Measurements from ENCODE around the gene TUBGCP6. TPM values are rescaled to one million over a fixed set of nuclear protein-coding genes. Genes with fewer than 3 reads are reported as not detected.

The TUBGCP6 gene
- total RNA-seq, 1 donor from 2014 or later: 51.7 TPM

DNA sequence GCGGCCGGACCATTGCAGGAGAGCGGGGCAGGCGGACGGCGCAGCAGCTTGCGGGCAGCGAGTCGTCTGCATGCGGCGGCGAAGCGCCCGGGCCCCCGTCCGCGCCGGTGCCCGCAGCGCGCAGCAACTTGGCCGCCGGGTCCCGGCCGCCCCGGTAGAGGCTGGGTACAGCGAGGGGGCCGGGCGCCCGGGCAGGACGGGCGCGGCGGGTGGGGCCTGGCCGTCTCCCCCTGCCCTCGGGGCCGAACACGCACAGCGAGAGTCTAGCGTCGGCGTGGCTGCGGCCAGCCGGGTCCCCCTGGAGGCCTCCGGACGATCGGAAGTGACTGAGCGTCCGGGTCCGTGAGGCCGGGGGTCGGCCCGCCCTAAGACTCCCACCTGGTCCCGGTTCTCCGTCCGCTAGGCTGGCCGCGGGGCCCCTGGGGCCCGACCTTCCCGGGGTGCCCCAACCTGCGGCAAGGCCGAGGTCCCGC is 59.9 kb downstream of the TUBGCP6 start:
- no peak for DNase-seq
- peaks cover 18% of the 10 kb centered on the region for H3K4me1 Mint-ChIP-seq
- H3K4me3 Mint-ChIP-seq: peak overlapping the region; percentile 84
- H3K27me3 Mint-ChIP-seq: peaks cover 2% of the 10 kb centered on the region
- H3K27ac Mint-ChIP-seq: no peak overlapping the region
- no peaks in the 10 kb centered on the region for H3K9me3 Mint-ChIP-seq
- intact Hi-C loops (cut with micrococcal nuclease): loop anchor here (1.0 to 5.0 kb wide), 2 partner anchors 15 to 248 kb away; no protein-coding TSS in a partner anchor
- H3K36me3 Mint-ChIP-seq (ENCODE audit: low read depth): peaks cover 5% of the 10 kb centered on the region

DNA sequence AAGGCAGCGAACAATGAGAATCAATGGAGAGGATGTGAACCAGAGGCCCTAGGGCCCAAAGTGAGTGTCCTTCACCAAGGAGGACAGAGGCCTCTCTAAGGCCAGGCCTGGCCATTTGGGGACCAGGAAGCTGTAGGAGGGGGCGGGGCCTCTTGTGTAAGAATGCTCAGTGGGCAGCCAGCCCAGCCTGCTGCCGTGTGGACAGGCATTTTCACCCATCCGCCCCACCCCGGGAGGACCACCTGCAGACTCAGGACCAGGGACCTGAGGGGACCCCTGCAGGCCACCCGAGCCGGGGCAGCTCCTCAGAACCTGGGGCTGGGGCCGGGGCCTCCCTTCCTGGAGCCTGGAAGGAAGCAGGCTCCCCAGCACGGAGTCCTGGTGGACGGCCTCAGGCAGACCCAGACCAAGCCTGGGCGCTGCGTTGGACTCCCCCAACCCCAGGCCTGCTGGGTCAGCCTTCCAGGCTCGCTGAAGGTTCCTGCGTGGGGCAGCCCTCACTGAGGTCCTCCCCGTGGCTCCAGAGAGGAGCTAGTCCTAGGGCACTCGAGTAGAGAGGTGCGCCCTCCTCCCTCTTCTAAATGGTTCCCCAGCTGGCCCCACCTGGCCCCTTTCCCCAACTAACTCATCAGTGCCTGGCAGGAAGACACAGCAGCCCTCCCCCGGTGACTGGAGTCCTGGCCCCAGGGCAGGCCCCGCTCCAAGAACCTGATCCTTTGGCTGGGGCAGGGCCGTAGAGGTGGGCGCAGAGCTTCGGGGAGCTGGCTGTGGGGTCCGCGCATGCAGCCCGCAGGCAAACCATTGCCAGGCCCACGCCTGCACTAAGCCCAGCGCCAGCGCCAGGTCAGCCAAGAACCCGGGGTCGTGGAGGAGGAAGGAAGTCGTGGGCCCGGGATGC is 60.6 kb downstream of the TUBGCP6 start:
- intact Hi-C loops (cut with micrococcal nuclease): no loop called here
- H3K27me3 Mint-ChIP-seq: peaks cover 2% of the 10 kb centered on the region
- peaks cover 4% of the 10 kb centered on the region for H3K36me3 Mint-ChIP-seq (ENCODE audit: low read depth)
- DNase-seq: no peak
- no peaks in the 10 kb centered on the region for H3K9me3 Mint-ChIP-seq
- peak overlapping the region; percentile 77 for H3K4me3 Mint-ChIP-seq
- peak overlapping the region; percentile 80 for H3K27ac Mint-ChIP-seq
- H3K4me1 Mint-ChIP-seq: peaks cover 14% of the 10 kb centered on the region

DNA sequence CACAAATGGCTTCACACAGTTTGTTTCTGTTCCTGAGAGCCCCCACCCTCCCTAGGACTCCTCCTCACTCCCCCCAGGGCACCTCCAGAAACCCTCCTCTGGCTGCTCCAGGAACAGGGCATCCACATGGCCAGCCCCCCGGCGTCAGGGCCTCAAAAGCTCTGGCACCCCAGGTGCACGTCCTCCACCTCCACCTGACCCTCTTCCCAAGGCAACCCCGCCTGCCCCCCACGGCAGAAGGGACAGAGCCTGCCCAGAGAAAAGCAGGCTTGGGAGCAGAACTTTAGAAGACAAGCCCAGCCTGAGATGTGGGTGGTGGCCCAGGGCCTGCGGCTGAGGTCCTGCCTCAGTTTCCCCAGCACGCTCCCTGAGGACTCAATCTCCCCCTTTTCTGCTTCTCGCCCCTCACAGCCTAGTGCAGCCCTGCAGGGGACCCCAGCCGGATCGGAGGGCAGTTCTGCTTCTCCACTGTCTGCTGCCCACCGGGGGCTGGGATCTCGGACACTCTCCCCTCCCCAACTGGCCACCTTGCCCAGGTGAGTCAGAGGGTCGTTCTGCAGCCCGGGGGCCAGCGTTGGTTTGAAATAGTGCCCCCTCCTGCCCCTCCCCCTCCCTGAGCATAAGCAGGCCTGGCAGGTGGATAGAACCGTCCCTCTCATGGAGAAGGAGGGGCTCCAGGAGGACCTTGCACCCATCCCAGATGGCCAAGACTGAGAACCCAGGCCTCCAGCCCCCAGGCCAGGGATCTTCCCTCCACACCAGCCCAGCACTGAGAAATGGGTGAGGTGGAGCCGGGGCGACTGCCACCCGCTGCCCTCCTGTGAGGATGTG is 61.5 kb downstream of the TUBGCP6 start:
- intact Hi-C loops (cut with micrococcal nuclease): no loop called here
- DNase-seq: no peak
- peaks cover 9% of the 10 kb centered on the region for H3K4me1 Mint-ChIP-seq
- H3K9me3 Mint-ChIP-seq: no peaks in the 10 kb centered on the region
- H3K27me3 Mint-ChIP-seq: peaks cover 2% of the 10 kb centered on the region
- H3K4me3 Mint-ChIP-seq: peak overlapping the region; percentile 34
- H3K27ac Mint-ChIP-seq: peak overlapping the region; percentile 58
- H3K36me3 Mint-ChIP-seq (ENCODE audit: low read depth): peaks cover 4% of the 10 kb centered on the region

DNA sequence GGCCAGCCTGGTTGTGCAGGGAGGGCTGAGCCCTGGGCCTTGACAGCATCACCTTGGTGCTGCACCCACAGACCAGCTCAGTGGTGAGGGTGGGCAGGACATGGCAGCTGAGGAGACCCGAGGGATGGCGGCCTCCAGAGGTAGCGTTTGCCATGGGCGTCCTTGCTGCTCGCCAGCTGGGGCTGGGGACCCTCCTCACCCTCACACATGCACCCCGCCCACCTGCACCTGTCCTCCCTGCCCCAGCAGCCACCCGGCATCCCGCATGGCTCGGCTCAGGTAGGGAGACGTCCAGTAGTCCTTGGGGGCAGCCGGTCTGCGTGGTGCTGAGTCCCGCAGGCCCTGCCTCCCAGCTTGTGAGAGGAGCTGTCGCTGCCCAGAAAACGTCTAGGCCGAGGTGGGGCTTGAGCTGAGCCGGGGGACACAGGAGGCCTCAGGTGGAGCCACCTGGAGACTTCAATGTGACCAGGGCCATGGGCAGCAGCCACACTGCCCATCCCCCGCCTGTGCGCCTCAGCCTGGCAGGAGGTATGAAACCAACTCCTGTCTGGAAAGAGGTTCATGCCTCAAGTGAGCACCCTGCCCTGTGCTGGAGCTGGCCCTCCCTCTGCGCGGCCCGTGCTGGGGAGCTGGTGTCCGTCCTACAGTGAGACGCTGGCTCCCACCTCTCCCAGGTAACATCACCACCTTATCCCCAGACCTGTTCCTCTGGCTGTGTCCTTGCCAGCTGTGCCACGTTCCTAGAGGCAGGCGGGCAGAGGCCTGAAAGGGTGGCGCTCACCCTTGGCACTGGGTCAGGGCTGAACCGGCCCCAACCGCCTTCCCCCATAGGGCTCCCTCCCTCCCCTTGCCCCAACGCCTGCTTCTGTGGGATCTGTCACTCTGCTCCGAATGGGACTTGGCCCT is 62.4 kb downstream of the TUBGCP6 start:
- no peak overlapping the region for H3K27ac Mint-ChIP-seq
- no peaks in the 10 kb centered on the region for H3K9me3 Mint-ChIP-seq
- peaks cover 3% of the 10 kb centered on the region for H3K36me3 Mint-ChIP-seq (ENCODE audit: low read depth)
- H3K4me3 Mint-ChIP-seq: no peak overlapping the region
- peaks cover 6% of the 10 kb centered on the region for H3K4me1 Mint-ChIP-seq
- DNase-seq: no peak
- peaks cover 2% of the 10 kb centered on the region for H3K27me3 Mint-ChIP-seq
- intact Hi-C loops (cut with micrococcal nuclease): no loop called here

DNA sequence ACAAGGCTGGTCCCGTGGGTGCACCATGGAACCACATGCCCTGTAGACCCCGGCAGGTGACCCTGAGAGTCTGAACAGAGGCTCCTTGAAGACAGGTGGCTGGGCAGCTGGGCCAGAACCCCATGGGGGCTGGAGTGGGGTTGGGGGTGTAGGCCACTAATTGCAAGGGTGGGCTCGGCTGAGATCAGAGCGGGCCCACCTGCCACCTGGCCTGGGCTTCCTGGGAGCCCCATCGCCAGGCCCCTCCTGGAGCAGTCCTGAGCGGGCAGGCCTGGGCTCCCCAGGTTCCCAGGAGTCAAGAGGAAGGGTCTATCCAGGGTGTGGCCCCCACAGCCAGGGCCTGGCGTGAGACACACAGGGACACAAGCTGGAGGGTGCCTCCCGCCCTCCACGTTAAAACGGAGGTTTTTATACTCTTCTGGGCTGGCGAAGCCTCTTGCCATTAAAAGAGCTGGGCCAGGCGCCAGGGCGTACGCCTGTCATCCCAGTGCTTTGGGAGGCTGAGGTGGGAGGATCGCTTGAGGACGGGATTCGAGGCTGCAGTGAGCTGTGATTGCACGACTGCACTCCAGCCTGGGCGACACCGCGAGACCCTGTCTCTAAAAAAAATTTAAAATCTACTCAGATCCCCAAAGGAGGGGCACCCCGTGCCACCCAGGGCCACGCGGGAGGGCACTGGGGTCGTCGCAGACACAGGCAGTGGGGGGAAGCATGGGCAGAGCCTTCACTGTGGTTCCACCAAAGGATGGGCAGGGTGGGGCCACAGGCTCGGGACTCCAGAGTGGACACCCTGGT is 63.9 kb downstream of the TUBGCP6 start:
- H3K27ac Mint-ChIP-seq: no peak overlapping the region
- intact Hi-C loops (cut with micrococcal nuclease): no loop called here
- H3K27me3 Mint-ChIP-seq: peaks cover 3% of the 10 kb centered on the region
- H3K36me3 Mint-ChIP-seq (ENCODE audit: low read depth): peaks cover 1% of the 10 kb centered on the region
- no peak for DNase-seq
- no peak overlapping the region for H3K4me3 Mint-ChIP-seq
- H3K4me1 Mint-ChIP-seq: peaks cover 2% of the 10 kb centered on the region
- no peaks in the 10 kb centered on the region for H3K9me3 Mint-ChIP-seq

DNA sequence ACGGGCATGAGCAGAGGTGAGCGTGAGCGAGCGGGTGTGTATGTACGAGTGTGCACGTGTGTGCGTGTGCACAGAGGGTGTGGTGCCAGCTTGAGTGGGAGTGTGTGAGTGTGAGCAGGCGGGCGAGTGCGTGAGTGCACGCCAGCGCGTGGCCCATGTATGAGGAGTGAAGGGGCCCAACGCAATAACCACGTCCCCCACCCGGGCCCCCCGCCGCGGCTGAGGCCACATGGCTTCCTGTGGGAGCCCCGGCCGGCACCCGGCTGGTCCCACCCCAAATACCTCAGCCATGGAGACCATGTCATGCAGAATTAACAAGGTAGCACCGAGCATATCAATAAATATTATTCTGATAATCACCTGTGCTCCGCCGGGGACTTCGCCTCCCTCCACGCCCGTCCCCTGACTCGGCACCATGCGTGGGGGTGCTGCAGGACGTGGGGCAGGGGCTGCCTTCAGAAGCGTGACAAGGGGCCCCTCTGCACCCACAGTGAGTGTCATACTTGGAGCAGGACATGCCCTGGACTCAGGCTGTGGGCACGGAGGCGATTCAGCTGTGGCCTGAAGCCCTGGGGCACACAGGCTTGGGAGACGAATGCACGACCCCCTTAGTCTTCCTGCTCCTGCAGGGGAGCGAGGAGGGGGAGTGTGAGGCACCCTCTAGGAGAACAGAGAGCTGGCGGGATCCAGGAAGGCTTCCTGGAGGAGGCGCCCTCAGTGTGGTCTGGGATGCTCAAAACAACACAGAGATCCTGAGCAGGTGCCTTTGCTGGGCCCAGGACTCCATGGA is 64.7 kb downstream of the TUBGCP6 start:
- DNase-seq: no peak
- Mint-ChIP-seq H3K27me3 (peaks cover 3% of the 10 kb centered on the region), H3K9me3 (no peaks in the 10 kb centered on the region), H3K27ac (no peak overlapping the region), H3K4me3 (no peak overlapping the region), H3K4me1 (peaks cover 2% of the 10 kb centered on the region), H3K36me3 (ENCODE audit: low read depth) (peaks cover 1% of the 10 kb centered on the region)
- intact Hi-C loops (cut with micrococcal nuclease): no loop called here

DNA sequence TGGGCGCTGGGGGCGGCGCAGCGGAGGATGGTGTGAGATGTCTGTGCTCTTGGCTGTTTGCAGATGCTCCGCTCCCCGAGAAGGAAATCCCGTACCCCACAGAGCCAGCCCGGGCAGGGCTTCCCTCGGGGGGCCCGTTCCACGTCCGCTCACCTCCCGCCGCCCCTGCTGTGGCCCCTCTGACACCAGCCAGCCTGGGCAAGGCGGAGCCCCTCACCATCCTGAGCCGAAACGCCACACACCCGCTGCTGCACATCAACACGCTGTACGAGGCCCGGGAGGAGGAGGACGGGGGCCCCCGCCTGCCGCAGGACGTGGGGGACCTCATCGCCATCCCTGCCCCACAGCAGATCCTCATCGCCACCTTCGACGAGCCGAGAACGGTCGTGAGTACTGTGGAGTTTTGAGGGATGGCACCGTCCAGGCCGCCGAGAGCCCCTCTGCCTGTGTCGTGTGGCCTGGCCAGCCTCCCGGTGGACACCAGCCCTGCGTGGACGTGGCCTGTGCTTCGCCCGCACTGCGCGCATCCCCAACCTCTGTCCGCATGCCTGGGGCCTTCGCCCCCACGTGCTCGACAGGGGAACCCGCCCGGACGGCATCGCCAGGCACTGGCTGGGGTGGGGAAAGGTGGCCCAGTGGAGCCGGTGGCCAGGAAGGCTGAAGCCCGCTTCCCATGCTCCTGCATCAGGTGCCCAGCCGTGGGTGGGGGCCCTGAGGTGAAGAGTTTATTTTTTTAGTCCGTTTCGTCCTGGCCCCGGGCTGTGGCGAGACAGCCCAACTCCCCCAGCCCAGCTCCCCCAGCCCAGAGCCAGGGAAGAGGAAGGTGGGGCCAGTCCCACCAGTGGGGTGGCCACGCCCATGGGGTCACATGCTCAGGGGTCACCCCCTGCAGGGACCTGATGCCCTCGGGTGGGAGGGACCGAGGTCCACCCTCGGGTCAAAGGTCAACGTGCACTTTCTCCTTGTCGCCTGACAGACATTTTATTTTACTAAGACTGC is 65.7 kb downstream of the TUBGCP6 start:
- peaks cover 2% of the 10 kb centered on the region for H3K27me3 Mint-ChIP-seq
- no peaks in the 10 kb centered on the region for H3K4me1 Mint-ChIP-seq
- H3K9me3 Mint-ChIP-seq: no peaks in the 10 kb centered on the region
- H3K36me3 Mint-ChIP-seq (ENCODE audit: low read depth): no peaks in the 10 kb centered on the region
- no peak overlapping the region for H3K27ac Mint-ChIP-seq
- intact Hi-C loops (cut with micrococcal nuclease): no loop called here
- DNase-seq: no peak
- H3K4me3 Mint-ChIP-seq: no peak overlapping the region

DNA sequence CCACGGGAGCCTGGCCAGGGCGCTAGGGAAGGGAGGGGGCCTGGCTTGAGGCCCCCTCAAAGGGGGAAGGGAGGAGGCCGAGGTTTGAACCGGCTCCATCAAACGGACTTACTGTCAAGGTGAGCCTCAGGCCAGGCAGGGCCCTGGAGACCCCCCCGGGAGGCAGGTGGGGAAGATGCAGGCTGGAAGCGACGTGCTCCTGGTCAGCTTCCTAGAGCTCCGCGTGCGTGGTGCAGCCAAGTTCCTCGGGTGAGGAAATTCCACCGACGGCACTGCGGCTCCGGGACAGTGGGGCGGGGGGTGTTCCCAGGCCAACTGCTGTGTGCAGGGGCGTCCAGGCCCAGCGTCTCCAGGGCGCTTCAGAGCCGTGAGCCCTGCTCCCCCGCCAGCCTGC is 66.4 kb downstream of the TUBGCP6 start:
- intact Hi-C loops (cut with micrococcal nuclease): no loop called here
- DNase-seq: no peak
- Mint-ChIP-seq H3K9me3 (no peaks in the 10 kb centered on the region), H3K27ac (no peak overlapping the region), H3K27me3 (peaks cover 4% of the 10 kb centered on the region), H3K4me1 (no peaks in the 10 kb centered on the region), H3K4me3 (no peak overlapping the region), H3K36me3 (ENCODE audit: low read depth) (no peaks in the 10 kb centered on the region)

DNA sequence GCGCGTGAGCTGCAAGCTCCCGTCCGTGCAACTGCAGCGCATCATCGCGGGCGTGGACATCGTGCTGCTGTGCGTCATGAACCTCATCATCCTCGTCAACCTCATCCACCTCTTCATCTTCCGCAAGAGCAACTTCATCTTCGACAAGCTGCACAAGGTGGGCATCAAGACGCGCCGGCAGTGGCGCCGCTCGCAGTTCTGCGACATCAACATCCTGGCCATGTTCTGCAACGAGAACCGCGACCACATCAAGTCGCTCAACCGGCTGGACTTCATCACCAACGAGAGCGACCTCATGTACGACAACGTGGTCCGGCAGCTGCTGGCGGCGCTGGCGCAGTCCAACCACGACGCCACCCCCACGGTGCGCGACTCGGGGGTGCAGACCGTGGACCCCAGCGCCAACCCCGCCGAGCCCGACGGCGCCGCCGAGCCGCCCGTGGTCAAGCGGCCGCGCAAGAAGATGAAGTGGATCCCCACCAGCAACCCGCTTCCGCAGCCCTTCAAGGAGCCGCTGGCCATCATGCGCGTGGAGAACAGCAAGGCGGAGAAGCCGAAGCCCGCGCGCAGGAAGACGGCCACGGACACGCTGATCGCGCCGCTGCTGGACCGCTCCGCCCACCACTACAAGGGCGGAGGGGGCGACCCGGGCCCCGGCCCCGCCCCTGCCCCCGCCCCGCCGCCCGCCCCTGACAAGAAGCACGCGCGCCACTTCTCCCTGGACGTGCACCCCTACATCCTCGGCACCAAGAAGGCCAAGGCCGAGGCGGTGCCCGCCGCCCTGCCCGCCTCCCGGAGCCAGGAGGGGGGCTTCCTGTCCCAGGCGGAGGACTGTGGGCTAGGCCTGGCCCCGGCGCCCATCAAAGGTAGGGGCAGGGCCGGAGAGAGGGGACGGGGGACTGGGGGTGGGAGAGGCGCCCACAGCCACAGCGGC is 67.0 kb downstream of the TUBGCP6 start:
- H3K27me3 Mint-ChIP-seq: peaks cover 4% of the 10 kb centered on the region
- H3K4me1 Mint-ChIP-seq: no peaks in the 10 kb centered on the region
- H3K36me3 Mint-ChIP-seq (ENCODE audit: low read depth): no peaks in the 10 kb centered on the region
- intact Hi-C loops (cut with micrococcal nuclease): no loop called here
- H3K4me3 Mint-ChIP-seq: no peak overlapping the region
- no peaks in the 10 kb centered on the region for H3K9me3 Mint-ChIP-seq
- DNase-seq: no peak
- no peak overlapping the region for H3K27ac Mint-ChIP-seq

DNA sequence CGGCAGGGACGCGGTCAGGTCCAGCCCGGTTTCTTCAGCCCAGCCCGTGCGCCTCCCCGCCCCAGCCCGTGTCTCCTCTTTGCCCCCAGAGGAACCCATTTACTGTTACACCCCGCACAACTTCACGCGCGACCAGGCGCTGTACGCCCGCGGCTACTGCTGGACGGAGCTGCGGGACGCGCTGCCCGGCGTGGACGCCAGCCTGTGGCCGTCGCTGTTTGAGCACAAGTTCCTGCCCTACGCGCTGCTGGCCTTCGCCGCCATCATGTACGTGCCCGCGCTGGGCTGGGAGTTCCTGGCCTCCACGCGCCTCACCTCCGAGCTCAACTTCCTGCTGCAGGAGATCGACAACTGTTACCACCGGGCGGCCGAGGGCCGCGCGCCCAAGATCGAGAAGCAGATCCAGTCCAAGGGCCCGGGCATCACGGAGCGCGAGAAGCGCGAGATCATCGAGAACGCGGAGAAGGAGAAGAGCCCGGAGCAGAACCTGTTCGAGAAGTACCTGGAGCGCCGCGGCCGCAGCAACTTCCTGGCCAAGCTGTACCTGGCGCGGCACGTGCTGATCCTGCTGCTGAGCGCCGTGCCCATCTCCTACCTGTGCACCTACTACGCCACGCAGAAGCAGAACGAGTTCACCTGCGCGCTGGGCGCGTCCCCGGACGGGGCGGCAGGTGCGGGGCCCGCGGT is 67.8 kb downstream of the TUBGCP6 start:
- Mint-ChIP-seq H3K27me3 (peaks cover 10% of the 10 kb centered on the region), H3K36me3 (ENCODE audit: low read depth) (no peaks in the 10 kb centered on the region), H3K27ac (no peak overlapping the region), H3K9me3 (no peaks in the 10 kb centered on the region), H3K4me1 (no peaks in the 10 kb centered on the region), H3K4me3 (no peak overlapping the region)
- DNase-seq: no peak
- intact Hi-C loops (cut with micrococcal nuclease): no loop called here
